Measurements from ENCODE around the gene ZBTB9.

DNA sequence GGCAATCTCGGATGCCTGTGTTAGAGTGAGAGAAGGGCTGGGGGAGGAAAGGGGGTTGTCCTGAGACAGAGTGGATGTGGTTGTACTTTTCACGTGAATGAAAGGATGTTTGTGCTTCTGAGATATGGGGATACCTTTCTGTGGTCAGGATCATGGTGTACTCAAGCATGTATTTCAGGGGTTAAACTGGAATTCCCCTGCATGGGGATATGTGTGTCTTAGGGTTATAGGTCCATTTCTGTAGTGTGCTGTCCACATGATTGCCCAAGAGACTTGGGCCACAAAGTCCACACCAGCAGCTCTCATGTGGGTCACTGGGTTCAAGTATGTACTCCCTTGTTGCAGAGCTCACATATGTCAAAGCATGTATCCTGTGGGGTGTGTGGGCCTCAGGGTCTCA lies 24.0 kb upstream of the ZBTB9 start:
- TF ChIP-seq, protein P1, sequence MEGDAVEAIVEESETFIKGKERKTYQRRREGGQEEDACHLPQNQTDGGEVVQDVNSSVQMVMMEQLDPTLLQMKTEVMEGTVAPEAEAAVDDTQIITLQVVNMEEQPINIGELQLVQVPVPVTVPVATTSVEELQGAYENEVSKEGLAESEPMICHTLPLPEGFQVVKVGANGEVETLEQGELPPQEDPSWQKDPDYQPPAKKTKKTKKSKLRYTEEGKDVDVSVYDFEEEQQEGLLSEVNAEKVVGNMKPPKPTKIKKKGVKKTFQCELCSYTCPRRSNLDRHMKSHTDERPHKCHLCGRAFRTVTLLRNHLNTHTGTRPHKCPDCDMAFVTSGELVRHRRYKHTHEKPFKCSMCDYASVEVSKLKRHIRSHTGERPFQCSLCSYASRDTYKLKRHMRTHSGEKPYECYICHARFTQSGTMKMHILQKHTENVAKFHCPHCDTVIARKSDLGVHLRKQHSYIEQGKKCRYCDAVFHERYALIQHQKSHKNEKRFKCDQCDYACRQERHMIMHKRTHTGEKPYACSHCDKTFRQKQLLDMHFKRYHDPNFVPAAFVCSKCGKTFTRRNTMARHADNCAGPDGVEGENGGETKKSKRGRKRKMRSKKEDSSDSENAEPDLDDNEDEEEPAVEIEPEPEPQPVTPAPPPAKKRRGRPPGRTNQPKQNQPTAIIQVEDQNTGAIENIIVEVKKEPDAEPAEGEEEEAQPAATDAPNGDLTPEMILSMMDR (IDR thresholded peaks at IDR 0.05) = no peak
- TF ChIP-seq EP300 (IDR thresholded peaks at IDR 0.05) (no peak), POLR2A (IDR thresholded peaks at IDR 0.05; ENCODE audit: low read depth) (no peak), POLR2AphosphoS5 (IDR thresholded peaks at IDR 0.05) (no peak)

All from esophagus muscularis mucosa (tissue), 4 donors.